M059J (cell line): ENCODE results near the gene GFM2. TPM values are rescaled to one million over a fixed set of nuclear protein-coding genes. Genes with fewer than 3 reads are reported as not detected.
"Not testable (repeated sequence)": the region's sequence is repeated elsewhere in the genome, so short reads cannot be mapped to it uniquely, and the experiment has no call there.

Experiments
- DNase-seq: peaks from one replicate; pipeline ENCODE4 v3.0.0-alpha.2; 2012; ENCODE audit warnings: low read depth
- total RNA-seq: library from RNA; depleted of rRNA; stranded (reverse); fragments of >200 nt; shearing (Covaris generic); gene quantifications from 2 replicates; pipeline ENCODE4 v1.2.3, GENCODE V29; 2014; rRNA removed

Gene GFM2
- total RNA-seq = 37.6 and 47.1 TPM in 2 replicates

- DNase-seq = peak; percentile 89
Measured at GRCh38 chr5:74766849-74767578, at the start of gene GFM2, which contains the start of gene NSA2. TSS of gene GFM2 (minus strand) at chr5:74767117. CDS start at chr5:74763742, 3,375 bp downstream. TSS of gene NSA2 (plus strand) at chr5:74767249. CDS start at chr5:74767361, 112 bp downstream.

- peak; percentile 92 for DNase-seq
Measured at GRCh38 chr5:74810915-74811314, 44.0 kb upstream of the GFM2 start.

GRCh38 chr5:74801941-74802340 is 35.0 kb upstream of the GFM2 start:
- DNase-seq = peak; percentile 31

- DNase-seq = no peak
Measured at GRCh38 chr5:74801197-74801596, 34.3 kb upstream of the GFM2 start.

- peak; percentile 30 for DNase-seq
Measured at GRCh38 chr5:74798977-74799911, 32.3 kb upstream of the GFM2 start.

- DNase-seq = not testable (repeated sequence)
Measured at GRCh38 chr5:74791669-74792068, 24.8 kb upstream of the GFM2 start.

- no peak for DNase-seq
Measured at GRCh38 chr5:74787424-74787823, 20.5 kb upstream of the GFM2 start.

GRCh38 chr5:74786851-74787250 is 19.9 kb upstream of the GFM2 start:
- no peak for DNase-seq

GRCh38 chr5:74778609-74779008 is 11.7 kb upstream of the GFM2 start:
- DNase-seq = no peak

- no peak for DNase-seq
Measured at GRCh38 chr5:74772359-74772758, 5.4 kb upstream of the GFM2 start.

- peak; percentile 50 for DNase-seq
Measured at GRCh38 chr5:74767579-74767913, 629 bp upstream of the GFM2 start.

GRCh38 chr5:74766418-74766848 is 484 bp downstream of the GFM2 start:
- DNase-seq = peak; percentile 19

GRCh38 chr5:74765929-74766328 is 988 bp downstream of the GFM2 start:
- no peak for DNase-seq

GRCh38 chr5:74765201-74765600 is 1.7 kb downstream of the GFM2 start:
- peak; percentile 61 for DNase-seq

- DNase-seq = peak; percentile 3
Measured at GRCh38 chr5:74763504-74763903, 3.4 kb downstream of the GFM2 start.

GRCh38 chr5:74762599-74762998 is 4.3 kb downstream of the GFM2 start:
- DNase-seq = peak; percentile 97

- peak; percentile 64 for DNase-seq
Measured at GRCh38 chr5:74761241-74761640, 5.7 kb downstream of the GFM2 start.

GRCh38 chr5:74748742-74749141 is 18.2 kb downstream of the GFM2 start:
- DNase-seq = not testable (repeated sequence)

- DNase-seq = no peak
Measured at GRCh38 chr5:74738406-74738805, 28.5 kb downstream of the GFM2 start.

GRCh38 chr5:74736759-74737158 is 30.2 kb downstream of the GFM2 start:
- no peak for DNase-seq

- peak; percentile 8 for DNase-seq
Measured at GRCh38 chr5:74725331-74725730, 41.6 kb downstream of the GFM2 start.

- no peak for DNase-seq
Measured at GRCh38 chr5:74722271-74722670, 44.6 kb downstream of the GFM2 start.

GRCh38 chr5:74717596-74717995 is 49.3 kb downstream of the GFM2 start:
- DNase-seq = no peak
